ENCODE results near the gene ARMC9.

Gene ARMC9

GRCh38 chr2:231421051-231421580, 222.7 kb downstream of the ARMC9 start:
- no peak for TF ChIP-seq CTCF (IDR thresholded peaks at IDR 0.05)

- TF ChIP-seq CTCF (IDR thresholded peaks at IDR 0.05) = no peak
Observed at GRCh38 chr2:231422056-231422455, 223.6 kb downstream of the ARMC9 start.

- TF ChIP-seq CTCF (IDR thresholded peaks at IDR 0.05) = no peak
Observed at GRCh38 chr2:231423176-231423575, 224.7 kb downstream of the ARMC9 start.
